GM21529 (cell line): ENCODE results near the gene NUSAP1.
"Not testable (repeated sequence)": the region's sequence is repeated elsewhere in the genome, so short reads cannot be mapped to it uniquely, and the experiment has no call there.

ENCODE experiments used
- ATAC-seq: cut with Tn5 transposase; IDR thresholded peaks from one replicate; pipeline ENCODE4 v1.9.1; 2021; ENCODE audit not compliant: unreplicated experiment

NUSAP1 gene

GRCh38 chr15:41408234-41408641 lies 75.6 kb downstream of the NUSAP1 start:
- ATAC-seq, result no peak

- ATAC-seq, result no peak
These were observed 78.3 kb downstream of the NUSAP1 start for GRCh38 chr15:41411031-41411430.

DNA sequence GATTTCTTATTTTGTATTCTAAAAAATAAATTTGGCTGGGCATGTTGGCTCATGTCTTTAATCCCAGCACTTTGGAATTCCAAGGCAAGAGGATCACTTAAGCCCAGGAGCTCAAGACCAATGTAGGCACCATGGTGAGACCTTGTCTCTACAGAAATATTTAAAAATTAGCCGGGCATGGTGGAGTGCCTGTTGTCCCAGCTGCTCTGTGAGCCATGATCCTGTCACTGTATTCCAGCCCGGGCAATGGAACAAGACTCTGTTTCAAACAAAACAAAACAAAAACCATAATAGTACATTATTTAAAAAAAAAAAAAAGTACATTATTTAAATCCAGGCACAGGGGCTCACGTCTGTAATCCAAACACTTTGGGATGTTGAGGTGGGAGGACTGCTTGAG lies 78.8 kb downstream of the NUSAP1 start:
- ATAC-seq, result no peak

DNA sequence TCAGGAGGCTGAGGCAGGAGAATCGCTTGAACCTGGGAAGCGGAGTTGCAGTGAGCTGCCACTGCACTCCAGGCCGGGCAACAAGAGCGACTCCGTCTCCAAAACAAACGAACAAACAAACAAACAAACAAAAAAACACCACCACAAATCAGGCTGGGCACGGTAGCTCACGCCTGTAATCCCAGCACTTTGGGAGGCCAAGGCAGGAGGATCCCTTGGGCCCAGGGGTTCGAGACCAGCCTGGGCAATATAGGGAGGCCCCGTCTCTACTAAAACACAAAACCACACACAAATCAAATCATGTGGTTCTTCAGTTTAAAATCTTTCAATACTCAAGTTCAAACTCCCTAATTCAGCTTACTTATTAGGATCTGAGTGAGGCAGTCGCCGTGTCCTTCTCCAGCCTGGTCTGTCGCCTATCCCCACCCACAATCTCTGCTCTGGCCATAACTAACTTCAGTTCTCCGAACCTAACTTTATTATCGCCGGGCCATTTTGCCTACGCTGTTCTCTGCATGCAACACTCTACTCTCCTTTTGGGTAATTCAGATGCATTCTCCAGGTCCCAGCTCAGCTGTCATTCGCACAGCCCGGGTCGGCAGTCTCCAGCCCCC lies 83.6 kb downstream of the NUSAP1 start:
- peak; percentile 12 for ATAC-seq

GRCh38 chr15:41416742-41417417 lies 84.2 kb downstream of the NUSAP1 start, which contains the start of gene RTF1:
RTF1 (plus strand) TSS chr15:41417095; CDS start chr15:41417116, 21 bp downstream.
- ATAC-seq, result peak; percentile 86

- peak; percentile 26 for ATAC-seq
These were observed 84.9 kb downstream of the NUSAP1 start for GRCh38 chr15:41417418-41418195.

- peak; percentile 81 for ATAC-seq
These were observed 91.4 kb downstream of the NUSAP1 start for GRCh38 chr15:41423979-41424659.

- no peak for ATAC-seq
These were observed 92.1 kb downstream of the NUSAP1 start for GRCh38 chr15:41424809-41425208.

- not testable (repeated sequence) for ATAC-seq
These were observed 93.2 kb downstream of the NUSAP1 start for GRCh38 chr15:41425907-41426306.

- ATAC-seq, result peak; percentile 92
These were observed 96.6 kb downstream of the NUSAP1 start for GRCh38 chr15:41429003-41429890.
